PC-9 (cell line): ENCODE data around the gene OSTC. TPM values are rescaled to one million over a fixed set of nuclear protein-coding genes. Genes with fewer than 3 reads are reported as not detected.

ENCODE experiments used
- BruUV-seq: library from RNA; stranded (reverse); fragments of 400-500 nt; replicated peaks from 2 replicates; lab custom pipeline; 2021; lab: Mats Ljungman, UMichigan
- CTCF ChIA-PET: fragments of 300-600 bp; sonication (Branson Sonifier 250); formaldehyde crosslinking; loops from one replicate; lab custom pipeline; 2022; ENCODE audit warnings: antibody characterized with exemption; lab: Charles Lee
- POLR2A ChIA-PET: fragments of 300-600 bp; sonication (Branson Sonifier 250); formaldehyde crosslinking; loops from one replicate; lab custom pipeline; 2022; ENCODE audit warnings: antibody characterized with exemption; ENCODE audit not compliant: unreplicated experiment; lab: Charles Lee
- DNase-seq, 2 experiments: peaks; one replicate each; pipeline versions ENCODE4 v3.0.0 to v3.0.0-alpha.2; 2015 to 2022; ENCODE audit warnings: mixed read lengths in 1 of 2
- H2AFZ ChIP-seq: fragments of 200-600 bp; sonication (generic); 2 replicates; pipeline ENCODE4 v1.8.1; 2017; ENCODE audit warnings: antibody characterized with exemption
- H3F3A ChIP-seq: fragments of 200-600 bp; sonication (generic); 2 replicates; pipeline ENCODE4 v1.8.1; 2017; ENCODE audit warnings: antibody characterized with exemption, mild to moderate bottlenecking, low read depth; ENCODE audit not compliant: insufficient read depth
- H3K27ac ChIP-seq: fragments of 200-600 bp; sonication (generic); 2 replicates; pipeline ENCODE4 v1.6.1; 2016; ENCODE audit warnings: mixed run types
- H3K27me3 ChIP-seq: fragments of 200-600 bp; sonication (generic); 2 replicates; pipeline ENCODE4 v1.6.1; 2016; ENCODE audit warnings: low read depth, mixed run types; ENCODE audit not compliant: insufficient read depth
- H3K36me3 ChIP-seq: fragments of 200-600 bp; sonication (generic); 2 replicates; pipeline ENCODE4 v1.6.1; 2016; ENCODE audit warnings: low read depth, mixed run types
- H3K4me1 ChIP-seq: fragments of 200-600 bp; sonication (generic); replicated peaks from 2 replicates; pipeline ENCODE4 v1.6.1; 2016; ENCODE audit warnings: mixed run types; ENCODE audit not compliant: insufficient read depth
- H3K4me2 ChIP-seq: fragments of 200-600 bp; sonication (generic); 2 replicates; pipeline ENCODE4 v1.6.1; 2017; ENCODE audit warnings: mixed run types
- H3K4me3 ChIP-seq: fragments of 200-600 bp; sonication (generic); 2 replicates; pipeline ENCODE4 v1.6.1; 2016; ENCODE audit warnings: mixed run types
- H3K79me2 ChIP-seq: fragments of 200-600 bp; sonication (generic); 2 replicates; pipeline ENCODE4 v1.6.1; 2017; ENCODE audit warnings: low read depth, mixed run types
- H3K9me2 ChIP-seq: fragments of 200-600 bp; sonication (generic); 2 replicates; pipeline ENCODE4 v1.8.1; 2017; ENCODE audit warnings: mild to moderate bottlenecking; ENCODE audit not compliant: insufficient read depth
- H3K9me3 ChIP-seq: fragments of 200-600 bp; sonication (generic); 2 replicates; pipeline ENCODE4 v1.8.1; 2016; ENCODE audit warnings: low read depth; ENCODE audit not compliant: insufficient read depth
- H4K20me1 ChIP-seq: fragments of 200-600 bp; sonication (generic); 2 replicates; pipeline ENCODE4 v1.8.1; 2017; ENCODE audit not compliant: insufficient read depth
- EZH2 ChIP-seq: fragments of 200-600 bp; sonication (generic); IDR thresholded peaks from 2 replicates; pipeline ENCODE4 v1.8.0; 2017; ENCODE audit warnings: antibody characterized with exemption, low read depth
- intact Hi-C: fragments of 100-400 bp; cut with micrococcal nuclease; formaldehyde crosslinking; loops from one replicate; pipeline ENCODE4 v1.10.0; 2022; ENCODE audit not compliant: unreplicated experiment
- total RNA-seq: library from RNA; stranded (reverse); gene quantifications from 2 replicates; pipeline ENCODE4 v1.2.3, GENCODE V29; 2021
- TF ChIP-seq, protein P1 (sequence below): fragments of 200-600 bp; sonication (generic); conservative IDR thresholded peaks from 2 replicates; pipeline ENCODE4 v1.6.1; 2017; ENCODE audit warnings: mixed run types, antibody characterized with exemption, mild to moderate bottlenecking, moderate library complexity

The OSTC gene
- total RNA-seq, 1 experiment from 2014 or later = 61.7 TPM

DNA sequence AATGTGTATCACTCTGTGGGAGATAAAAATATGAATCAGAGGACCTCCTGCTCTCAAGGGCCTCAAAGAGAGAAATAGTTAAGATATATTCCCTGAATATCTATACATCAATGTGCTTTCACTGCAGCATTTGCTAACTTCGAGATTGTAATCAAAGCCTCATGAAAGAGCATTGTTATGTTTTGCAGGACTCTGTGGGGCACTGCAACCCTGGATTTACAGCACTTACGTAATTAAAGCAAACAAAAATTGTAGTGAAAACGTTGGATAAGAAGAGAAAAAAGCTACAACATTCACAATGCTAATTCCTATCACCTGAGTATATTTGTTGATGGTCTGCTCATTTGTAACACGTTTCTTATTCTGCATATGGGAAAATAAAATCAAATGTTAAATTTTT is 64.5 kb downstream of the OSTC start:
- Histone ChIP-seq H3K36me3 (no peaks in the 10 kb centered on the region), H3K27me3 (no peaks in the 10 kb centered on the region), H4K20me1 (no peaks in the 10 kb centered on the region), H3K9me3 (no peaks in the 10 kb centered on the region), H3F3A (no peaks in the 10 kb centered on the region), H3K27ac (no peak overlapping the region), H3K4me2 (no peak overlapping the region), H3K9me2 (no peaks in the 10 kb centered on the region), H3K4me3 (no peak overlapping the region), H2AFZ (no peak overlapping the region), H3K79me2 (no peaks in the 10 kb centered on the region), H3K4me1 (no peaks in the 10 kb centered on the region)
- intact Hi-C loops = no loop called here
- ChIA-PET CTCF (no interaction called here), POLR2A (no interaction called here)
- no peak for DNase-seq
- TF ChIP-seq, protein P1, sequence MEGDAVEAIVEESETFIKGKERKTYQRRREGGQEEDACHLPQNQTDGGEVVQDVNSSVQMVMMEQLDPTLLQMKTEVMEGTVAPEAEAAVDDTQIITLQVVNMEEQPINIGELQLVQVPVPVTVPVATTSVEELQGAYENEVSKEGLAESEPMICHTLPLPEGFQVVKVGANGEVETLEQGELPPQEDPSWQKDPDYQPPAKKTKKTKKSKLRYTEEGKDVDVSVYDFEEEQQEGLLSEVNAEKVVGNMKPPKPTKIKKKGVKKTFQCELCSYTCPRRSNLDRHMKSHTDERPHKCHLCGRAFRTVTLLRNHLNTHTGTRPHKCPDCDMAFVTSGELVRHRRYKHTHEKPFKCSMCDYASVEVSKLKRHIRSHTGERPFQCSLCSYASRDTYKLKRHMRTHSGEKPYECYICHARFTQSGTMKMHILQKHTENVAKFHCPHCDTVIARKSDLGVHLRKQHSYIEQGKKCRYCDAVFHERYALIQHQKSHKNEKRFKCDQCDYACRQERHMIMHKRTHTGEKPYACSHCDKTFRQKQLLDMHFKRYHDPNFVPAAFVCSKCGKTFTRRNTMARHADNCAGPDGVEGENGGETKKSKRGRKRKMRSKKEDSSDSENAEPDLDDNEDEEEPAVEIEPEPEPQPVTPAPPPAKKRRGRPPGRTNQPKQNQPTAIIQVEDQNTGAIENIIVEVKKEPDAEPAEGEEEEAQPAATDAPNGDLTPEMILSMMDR = no peak
- TF ChIP-seq EZH2 = no peak
- BruUV-seq = no TSS peak

DNA sequence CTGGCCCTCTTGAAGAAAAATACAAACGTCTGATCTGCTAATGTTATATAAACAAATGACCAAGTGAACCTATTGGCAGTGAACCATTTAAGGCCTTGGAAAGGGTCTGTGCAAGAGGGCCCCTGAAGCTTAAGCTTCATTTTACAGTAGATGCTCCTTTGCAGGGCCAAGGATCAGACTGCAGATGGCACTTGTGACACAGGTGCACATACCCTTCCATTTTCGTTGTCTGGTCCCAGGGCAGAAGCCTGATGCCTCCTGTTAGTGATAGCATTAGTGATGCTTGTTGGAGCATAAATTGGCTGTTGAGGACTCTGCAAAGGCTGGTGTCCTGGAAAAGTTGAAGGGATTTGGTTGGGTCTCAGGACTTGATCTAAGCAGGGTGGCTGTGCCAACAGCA is 65.9 kb downstream of the OSTC start:
- CTCF ChIA-PET = no interaction called here
- Histone ChIP-seq H3K9me3 (no peaks in the 10 kb centered on the region), H4K20me1 (no peaks in the 10 kb centered on the region), H2AFZ (no peak overlapping the region), H3K79me2 (no peaks in the 10 kb centered on the region), H3K27me3 (no peaks in the 10 kb centered on the region), H3K4me3 (no peak overlapping the region), H3K27ac (no peak overlapping the region), H3K36me3 (no peaks in the 10 kb centered on the region), H3K4me1 (no peaks in the 10 kb centered on the region), H3K4me2 (no peak overlapping the region), H3K9me2 (no peaks in the 10 kb centered on the region), H3F3A (no peaks in the 10 kb centered on the region)
- TF ChIP-seq EZH2 = no peak
- TF ChIP-seq, protein P1 = no peak
- BruUV-seq = no TSS peak
- POLR2A ChIA-PET = interaction anchor here (0.7 kb wide), 1 partner anchor 40 kb away, joined by 3 read pairs; no protein-coding TSS in a partner anchor
- no peak for DNase-seq
- intact Hi-C loops = no loop called here

DNA sequence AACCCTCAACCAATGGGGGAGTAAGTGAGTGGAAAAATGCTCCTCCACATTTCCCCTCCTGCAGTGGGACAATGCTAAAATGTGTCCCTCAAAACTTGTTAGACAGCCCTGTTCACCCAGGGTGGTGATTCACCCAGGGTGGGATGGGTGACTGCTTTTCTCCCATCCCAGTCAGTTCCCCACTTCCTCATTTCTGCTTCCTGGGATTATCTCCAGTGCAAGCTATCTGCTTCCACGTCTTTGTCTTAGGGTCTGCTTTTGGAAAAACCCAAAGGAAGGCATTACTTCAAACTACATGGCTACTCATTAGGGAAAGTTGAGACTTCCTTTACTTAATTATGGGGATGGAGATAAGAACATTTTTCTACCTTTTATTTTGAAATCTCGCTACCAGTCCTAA is 67.0 kb downstream of the OSTC start:
- ChIA-PET POLR2A (no interaction called here), CTCF (no interaction called here)
- intact Hi-C loops = no loop called here
- TF ChIP-seq EZH2 = no peak
- TF ChIP-seq, protein P1 = no peak
- Histone ChIP-seq H3K9me2 (no peaks in the 10 kb centered on the region), H3F3A (no peaks in the 10 kb centered on the region), H4K20me1 (no peaks in the 10 kb centered on the region), H3K27ac (no peak overlapping the region), H3K79me2 (no peaks in the 10 kb centered on the region), H3K36me3 (no peaks in the 10 kb centered on the region), H3K4me2 (no peak overlapping the region), H3K27me3 (no peaks in the 10 kb centered on the region), H2AFZ (no peak overlapping the region), H3K9me3 (no peaks in the 10 kb centered on the region), H3K4me3 (no peak overlapping the region), H3K4me1 (no peaks in the 10 kb centered on the region)
- no TSS peak for BruUV-seq
- DNase-seq = no peak

Other genes with a start within 250 kb of the OSTC start
- 672 and 676 TPM in 2 replicates for gene RPL34, start 30.0 kb upstream of the OSTC start, total RNA-seq
- gene ETNPPL, start 112.5 kb downstream of the OSTC start, total RNA-seq = not detected in 2 replicates